Astrocyte (in vitro differentiated cells and primary cell): ENCODE results near the gene PLXNB1. TPM values are rescaled to one million over a fixed set of nuclear protein-coding genes. Genes with fewer than 3 reads are reported as not detected.

ENCODE experiments used
- DNase-seq: peaks from one replicate; pipeline ENCODE4 v3.0.0-alpha.2; 2010; ENCODE audit warnings: low read depth
- FAIRE-seq: peaks from 2 replicates; lab custom pipeline; 2011; peaks lifted over from hg19 to GRCh38; lab: Jason Lieb, UNC
- H2AFZ ChIP-seq: 2 replicates; pipeline ENCODE4 v1.6.0; 2012; ENCODE audit warnings: low read depth, low read length, inconsistent platforms
- H3K27ac ChIP-seq: 2 replicates; pipeline ENCODE4 v1.5.1; 2011; ENCODE audit warnings: low read depth, low read length, inconsistent platforms
- H3K27me3 ChIP-seq: 2 replicates; pipeline ENCODE4 v1.6.0; 2011; ENCODE audit warnings: low read length, inconsistent platforms; ENCODE audit not compliant: insufficient read depth
- H3K36me3 ChIP-seq: 2 replicates; pipeline ENCODE4 v1.5.1; 2011; ENCODE audit warnings: low read length, inconsistent platforms; ENCODE audit not compliant: insufficient read depth
- H3K4me1 ChIP-seq: 2 replicates; pipeline ENCODE4 v1.5.1; 2011; ENCODE audit warnings: low read length, inconsistent platforms; ENCODE audit not compliant: insufficient read depth
- H3K4me2 ChIP-seq: 2 replicates; pipeline ENCODE4 v1.6.0; 2012; ENCODE audit warnings: low read length, inconsistent platforms
- H3K4me3 ChIP-seq: 2 replicates; pipeline ENCODE4 v1.5.1; 2011; ENCODE audit warnings: low read depth, mild to moderate bottlenecking, low read length, inconsistent platforms; ENCODE audit not compliant: insufficient read depth
- H3K79me2 ChIP-seq: 2 replicates; pipeline ENCODE4 v1.6.0; 2012; ENCODE audit warnings: mild to moderate bottlenecking, low read length, inconsistent platforms; ENCODE audit not compliant: insufficient read depth
- H3K9ac ChIP-seq: 2 replicates; pipeline ENCODE4 v1.6.0; 2012; ENCODE audit warnings: mild to moderate bottlenecking, low read length, inconsistent platforms
- H3K9me3 ChIP-seq: 2 replicates; pipeline ENCODE4 v1.5.1; 2012; ENCODE audit warnings: low read depth, mild to moderate bottlenecking, low read length, inconsistent platforms; ENCODE audit not compliant: insufficient read depth
- H4K20me1 ChIP-seq: 2 replicates; pipeline ENCODE4 v1.6.0; 2012; ENCODE audit warnings: low read length, inconsistent platforms; ENCODE audit not compliant: insufficient read depth
- H3K27ac Mint-ChIP-seq: one replicate; pipeline ENCODE4 v1.8.0; 2021; ENCODE audit warnings: mild to moderate bottlenecking, mixed read lengths; ENCODE audit not compliant: unreplicated experiment
- H3K27me3 Mint-ChIP-seq: one replicate; pipeline ENCODE4 v1.8.0; 2021; ENCODE audit warnings: low read depth, mixed read lengths; ENCODE audit not compliant: unreplicated experiment
- H3K36me3 Mint-ChIP-seq: one replicate; pipeline ENCODE4 v1.8.0; 2021; ENCODE audit warnings: low read depth, mixed read lengths; ENCODE audit not compliant: unreplicated experiment
- H3K4me1 Mint-ChIP-seq: one replicate; pipeline ENCODE4 v1.8.0; 2021; ENCODE audit warnings: low read depth, mixed read lengths; ENCODE audit not compliant: unreplicated experiment
- H3K4me3 Mint-ChIP-seq: one replicate; pipeline ENCODE4 v1.8.0; 2021; ENCODE audit warnings: mild to moderate bottlenecking, moderate library complexity, mixed read lengths; ENCODE audit not compliant: unreplicated experiment
- H3K9me3 Mint-ChIP-seq: one replicate; pipeline ENCODE4 v1.8.0; 2021; ENCODE audit warnings: mild to moderate bottlenecking, mixed read lengths; ENCODE audit not compliant: unreplicated experiment
- CTCF ChIP-seq: IDR thresholded peaks from 2 replicates; pipeline ENCODE4 v1.5.1; 2011; ENCODE audit warnings: low read depth, mild to moderate bottlenecking, inconsistent platforms, low read length, moderate library complexity; ENCODE audit not compliant: insufficient read depth
- EZH2 ChIP-seq: IDR thresholded peaks from 2 replicates; pipeline ENCODE4 v1.6.1; 2012; ENCODE audit warnings: mild to moderate bottlenecking, low read length, inconsistent platforms; ENCODE audit not compliant: insufficient read depth
- total RNA-seq: library from RNA; stranded (reverse); gene quantifications from 2 replicates; pipeline ENCODE4 v1.2.1, GENCODE V29; 2021

The PLXNB1 gene
- total RNA-seq, 1 donor from 2014 or later, result 59.2 TPM

- H3K9me3 Mint-ChIP-seq, result no peaks in the 10 kb centered on the region
- H3K27ac ChIP-seq, result no peak overlapping the region
- no peak for FAIRE-seq
Measured at GRCh38 chr3:48459773-48460516, 30.1 kb upstream of the PLXNB1 start.

GRCh38 chr3:48459331-48459730 is 29.4 kb upstream of the PLXNB1 start:
- no peaks in the 10 kb centered on the region for H3K9me3 Mint-ChIP-seq
- DNase-seq, result no peak
- Histone ChIP-seq H3K9me3 (no peaks in the 10 kb centered on the region), H3K36me3 (peaks cover 49% of the 10 kb centered on the region), H3K4me3 (no peak overlapping the region), H3K9ac (no peak overlapping the region), H3K27ac (no peak overlapping the region), H3K4me2 (no peak overlapping the region), H3K27me3 (no peaks in the 10 kb centered on the region), H3K4me1 (no peaks in the 10 kb centered on the region), H3K79me2 (no peaks in the 10 kb centered on the region), H2AFZ (no peak overlapping the region), H4K20me1 (no peaks in the 10 kb centered on the region)
- no peaks in the 10 kb centered on the region for H3K4me1 Mint-ChIP-seq
- peaks cover 17% of the 10 kb centered on the region for H3K36me3 Mint-ChIP-seq
- no peak for FAIRE-seq
- TF ChIP-seq CTCF, result no peak
- TF ChIP-seq EZH2, result no peak
- H3K27me3 Mint-ChIP-seq, result no peaks in the 10 kb centered on the region
- H3K4me3 Mint-ChIP-seq, result no peak overlapping the region
- H3K27ac Mint-ChIP-seq, result no peak overlapping the region

More at GRCh38 chr3:48459773-48460516, 30.1 kb upstream of the PLXNB1 start:
- Histone ChIP-seq H3K27me3 (no peaks in the 10 kb centered on the region), H4K20me1 (no peaks in the 10 kb centered on the region), H2AFZ (no peak overlapping the region), H3K4me2 (no peak overlapping the region), H3K36me3 (peaks cover 46% of the 10 kb centered on the region), H3K4me1 (peaks cover 2% of the 10 kb centered on the region), H3K9me3 (no peaks in the 10 kb centered on the region), H3K79me2 (no peaks in the 10 kb centered on the region), H3K9ac (no peak overlapping the region), H3K4me3 (no peak overlapping the region)
- H3K4me1 Mint-ChIP-seq, result no peaks in the 10 kb centered on the region
- H3K27me3 Mint-ChIP-seq, result no peaks in the 10 kb centered on the region
- TF ChIP-seq CTCF (no peak), EZH2 (no peak)
- no peak overlapping the region for H3K4me3 Mint-ChIP-seq
- no peak for DNase-seq
- H3K27ac Mint-ChIP-seq, result no peak overlapping the region
- H3K36me3 Mint-ChIP-seq, result peaks cover 17% of the 10 kb centered on the region

GRCh38 chr3:48456456-48456855 is 26.6 kb upstream of the PLXNB1 start:
- Mint-ChIP-seq H3K36me3 (peaks cover 19% of the 10 kb centered on the region), H3K27me3 (no peaks in the 10 kb centered on the region), H3K9me3 (no peaks in the 10 kb centered on the region), H3K27ac (no peak overlapping the region), H3K4me3 (no peak overlapping the region), H3K4me1 (no peaks in the 10 kb centered on the region)
- no peaks in the 10 kb centered on the region for H4K20me1 ChIP-seq
- peaks cover 67% of the 10 kb centered on the region for H3K36me3 ChIP-seq
- H3K9me3 ChIP-seq, result no peaks in the 10 kb centered on the region
- no peak overlapping the region for H3K4me2 ChIP-seq
- no peak overlapping the region for H2AFZ ChIP-seq
- H3K4me3 ChIP-seq, result no peak overlapping the region
- no peaks in the 10 kb centered on the region for H3K27me3 ChIP-seq
- H3K79me2 ChIP-seq, result no peaks in the 10 kb centered on the region
- H3K4me1 ChIP-seq, result no peaks in the 10 kb centered on the region
- no peak overlapping the region for H3K27ac ChIP-seq
- TF ChIP-seq EZH2 (no peak), CTCF (no peak)
- H3K9ac ChIP-seq, result no peak overlapping the region
- FAIRE-seq, result no peak
- DNase-seq, result no peak
